Heart left ventricle (tissue), 16 donors: ENCODE results near the gene SLC6A9. TPM values are rescaled to one million over a fixed set of nuclear protein-coding genes. Genes with fewer than 3 reads are reported as not detected.

Experiments used
- ATAC-seq, 4 donors: fragments of 200-7000 bp; cut with Tn5 transposase; one replicate each; pipeline ENCODE4 v1.9.1; 2020 to 2022; ENCODE audit warnings: moderate library complexity in 4 of 4, mild to moderate bottlenecking in 3 of 4, moderate number of reproducible peaks in 1 of 4
- DNase-seq, 5 donors: peaks; one replicate each; pipeline ENCODE4 v3.0.0-alpha.2; 2020
- H3K27ac ChIP-seq, 12 donors: fragments of 200-600 bp; sonication (generic) in 4 of 12; one replicate each; pipeline versions ENCODE4 v1.5.0 to v1.8.0; 2016 to 2022; ENCODE audit warnings: mild to moderate bottlenecking in 2 of 12
- H3K27me3 ChIP-seq, 9 donors: fragments of 200-600 bp; sonication (generic) in 2 of 9; one replicate each; pipeline versions ENCODE4 v1.5.1 to v1.8.0; 2016 to 2022; ENCODE audit warnings: mild to moderate bottlenecking in 3 of 9
- H3K36me3 ChIP-seq, 9 donors: fragments of 200-600 bp; sonication (generic) in 2 of 9; one replicate each; pipeline versions ENCODE4 v1.5.0 to v1.8.0; 2018 to 2022; ENCODE audit warnings: mild to moderate bottlenecking in 2 of 9
- H3K4me1 ChIP-seq, 12 donors: fragments of 200-600 bp; sonication (generic) in 4 of 12; one replicate each; pipeline versions ENCODE4 v1.5.0 to v1.8.0; 2016 to 2022; ENCODE audit warnings: mild to moderate bottlenecking in 3 of 12
- H3K4me3 ChIP-seq, 12 donors: fragments of 200-600 bp; sonication (generic) in 4 of 12; one replicate each; pipeline versions ENCODE4 v1.5.0 to v1.8.0; 2017 to 2022; ENCODE audit warnings: mild to moderate bottlenecking in 9 of 12, moderate library complexity in 4 of 12
- H3K9me3 ChIP-seq, 12 donors: fragments of 200-600 bp; sonication (generic) in 4 of 12; one replicate each; pipeline versions ENCODE4 v1.5.0 to v1.8.0; 2016 to 2022; ENCODE audit warnings: mild to moderate bottlenecking in 1 of 12
- CTCF ChIP-seq, 12 donors: fragments of 200-600 bp; sonication (generic) in 4 of 12; IDR thresholded peaks; one replicate each; pipeline versions ENCODE4 v1.5.0 to v1.8.0; 2018 to 2022; ENCODE audit warnings: antibody characterized with exemption in 12 of 12, mild to moderate bottlenecking in 5 of 12
- POLR2A ChIP-seq, 2 donors: fragments of 450-650 bp; IDR thresholded peaks; one replicate each; pipeline ENCODE4 v1.6.1; 2017; ENCODE audit warnings: antibody characterized with exemption in 2 of 2, mild to moderate bottlenecking in 2 of 2, moderate library complexity in 2 of 2
- WGBS, 4 donors: extraction: QIAGEN DNeasy Blood & Tissue Kit in 2 of 4; methylation state at CpG; one replicate each; pipeline versions ENCODE4 v1.1.5 to v1.1.7; 2013 to 2018; 5-methylcytosine and 5-hydroxymethylcytosine counted together
- intact Hi-C, 10 donors: fragments of 100-400 bp; cut with DNase I; formaldehyde crosslinking; loops; one replicate each; pipeline versions ENCODE4 v1.11.1 to v1.14.2; 2022
- polyA plus RNA-seq, 2 donors: library from polyadenylated mRNA; stranded (reverse); fragments of 200-250 nt; gene quantifications; one replicate each; pipeline ENCODE4 v1.2.3, GENCODE V29; 2013
- total RNA-seq, 9 donors: library from RNA; depleted of rRNA in 2 of 9; stranded (reverse); fragments of >200 nt in 2 of 9; fragmentation: NEBNext Ultra II Directional in 3 of 9; extraction: Animal tissue kit (Norgen Biotek cat#: 25700) in 3 of 9; gene quantifications; one replicate each; pipeline versions ENCODE4 v1.1.0 to v1.2.4, GENCODE V29; 2016 to 2023
- donor health status: ischemic (EF 13 %, LVEDD 7.1; RV severe dilation, severe dysfunction).
- donor health status: healthy with polysubstance abuse.
- donor health status: DM: no; HTN: yes; CAD: no.
- donor health status: DM: no; HTN: no; CAD: no.
- donor health status: ischemic (EF 25% LVEDD 6.9; RV normal size, moderate dysfunction).
- donor health status: ischemic (EF 25% LVEDD 5.7; RV mildly dilated, moderate dysfunction).
- donor health status: healthy.
- donor health status: DM: yes; HTN: yes; CAD: no.
- donor health status: ischemic (EF 35%, LVEDD 5.7; RV mildly dilated, moderate dysfunction).
- donor health status: nonischemic (EF 11% LVEDD 7.7; RV severe dilation, severe dysfunction).
- donor health status: DM: yes; HTN: yes; CAD: no.
- donor health status: PGD.
- donor health status: ischemic (EF 29% LVEDD 5.4; RV normal size, mild dysfunction).
- donor health status: nonischemic (EF 23%, LVEDD 6.1; RV moderate dilation, normal function).

The SLC6A9 gene
- total and polyA plus RNA-seq, 11 donors: 0.61 to 2.4 (median 1.1) TPM

- Histone ChIP-seq H3K27me3 (no peaks in the 10 kb centered on the region), H3K27ac (peak overlapping the region in 9 of 12 donors; percentile 30 to 88 (median 61)), H3K4me3 (no peak overlapping the region), H3K9me3 (no peaks in the 10 kb centered on the region), H3K4me1 (peaks cover 3 to 33% (median 20%) of the 10 kb centered on the region in 12 donors), H3K36me3 (no peaks in the 10 kb centered on the region)
- peak; percentile 40 to 77 (median 66) for ATAC-seq
- TF ChIP-seq POLR2A (IDR thresholded peaks at IDR 0.05): no peak
- peak; percentile 64 to 85 (median 74) for TF ChIP-seq CTCF (IDR thresholded peaks at IDR 0.05)
- 10 to 14% (median 13%) methylated on average over 6 of the region's 6 CpGs for WGBS, 4 donors
- intact Hi-C loops: loop anchor here in 8 of 10 donors (1.0 to 10.0 kb wide), 7 partner anchors 30 to 274 kb away; no protein-coding TSS in a partner anchor
- DNase-seq: peak in 4 of 5 donors; percentile 49 to 68 (median 57)
These were observed 5.3 kb upstream of the SLC6A9 start for GRCh38 chr1:44036409-44037139.

GRCh38 chr1:44035726-44036408 lies 4.6 kb upstream of the SLC6A9 start:
- peaks cover 3 to 36% (median 20%) of the 10 kb centered on the region in 12 donors for H3K4me1 ChIP-seq
- intact Hi-C loops: loop anchor here in 9 of 10 donors (1.0 to 10.0 kb wide), 8 partner anchors 27 to 274 kb away; no protein-coding TSS in a partner anchor
- peak in 4 of 5 donors; percentile 39 to 66 (median 52) for DNase-seq
- H3K27ac ChIP-seq: peak overlapping the region in 10 of 12 donors; percentile 30 to 88 (median 56)
- ATAC-seq: peak; percentile 32 to 72 (median 64)
- no peak overlapping the region for H3K4me3 ChIP-seq
- TF ChIP-seq POLR2A (IDR thresholded peaks at IDR 0.05): no peak
- peak in 3 of 12 donors; percentile 5 to 32 (median 18) for TF ChIP-seq CTCF (IDR thresholded peaks at IDR 0.05)
- 15 to 26% (median 22%) methylated on average over 8 of the region's 8 CpGs for WGBS, 4 donors
- no peaks in the 10 kb centered on the region for H3K36me3 ChIP-seq
- no peaks in the 10 kb centered on the region for H3K9me3 ChIP-seq
- no peaks in the 10 kb centered on the region for H3K27me3 ChIP-seq

GRCh38 chr1:44034976-44035716 lies 3.9 kb upstream of the SLC6A9 start:
- Histone ChIP-seq H3K4me1 (peaks cover 3 to 40% (median 22%) of the 10 kb centered on the region in 12 donors), H3K36me3 (no peaks in the 10 kb centered on the region), H3K27me3 (peaks cover 0 to 2% (median 0%) of the 10 kb centered on the region in 9 donors), H3K27ac (peak overlapping the region in 10 of 12 donors; percentile 30 to 88 (median 56)), H3K4me3 (no peak overlapping the region), H3K9me3 (no peaks in the 10 kb centered on the region)
- intact Hi-C loops: loop anchor here in 6 of 10 donors (2.0 to 10.0 kb wide), 4 partner anchors 26 to 273 kb away; no protein-coding TSS in a partner anchor
- ATAC-seq: no peak
- 61 to 71% (median 67%) methylated on average over 9 to 11 of the region's 11 CpGs for WGBS, 4 donors
- TF ChIP-seq POLR2A (IDR thresholded peaks at IDR 0.05) (no peak), CTCF (IDR thresholded peaks at IDR 0.05) (no peak)
- DNase-seq: no peak
